ENCODE data around the gene ZKSCAN4. TPM values are rescaled to one million over a fixed set of nuclear protein-coding genes. Genes with fewer than 3 reads are reported as not detected.
A peak's percentile ranks its signal among the peaks of the same experiment; 100 is the strongest.

The ZKSCAN4 gene
- total and polyA plus RNA-seq, 3 donors from 2014 or later = 7.2 to 23.2 (median 8.8) TPM

GRCh38 chr6:28282926-28283325 is 30.9 kb upstream of the ZKSCAN4 start:
- WGBS, 2 donors = 90 to 95% methylated on average over 2 of the region's 2 CpGs
- Histone ChIP-seq H3K4me3 (no peak overlapping the region), H3K27ac (no peak overlapping the region), H3K4me1 (no peaks in the 10 kb centered on the region), H3K36me3 (ENCODE audit: low read depth, missing control alignments) (no peaks in the 10 kb centered on the region), H3K27me3 (no peaks in the 10 kb centered on the region), H3K9me3 (no peaks in the 10 kb centered on the region)
- intact Hi-C loops (cut with DNase I; ENCODE audit: low total_unique reads) = no loop called here
- TF ChIP-seq POLR2A (IDR thresholded peaks at IDR 0.05) (no peak), CTCF (IDR thresholded peaks at IDR 0.05) (no peak)
- DNase-seq = no peak

DNA sequence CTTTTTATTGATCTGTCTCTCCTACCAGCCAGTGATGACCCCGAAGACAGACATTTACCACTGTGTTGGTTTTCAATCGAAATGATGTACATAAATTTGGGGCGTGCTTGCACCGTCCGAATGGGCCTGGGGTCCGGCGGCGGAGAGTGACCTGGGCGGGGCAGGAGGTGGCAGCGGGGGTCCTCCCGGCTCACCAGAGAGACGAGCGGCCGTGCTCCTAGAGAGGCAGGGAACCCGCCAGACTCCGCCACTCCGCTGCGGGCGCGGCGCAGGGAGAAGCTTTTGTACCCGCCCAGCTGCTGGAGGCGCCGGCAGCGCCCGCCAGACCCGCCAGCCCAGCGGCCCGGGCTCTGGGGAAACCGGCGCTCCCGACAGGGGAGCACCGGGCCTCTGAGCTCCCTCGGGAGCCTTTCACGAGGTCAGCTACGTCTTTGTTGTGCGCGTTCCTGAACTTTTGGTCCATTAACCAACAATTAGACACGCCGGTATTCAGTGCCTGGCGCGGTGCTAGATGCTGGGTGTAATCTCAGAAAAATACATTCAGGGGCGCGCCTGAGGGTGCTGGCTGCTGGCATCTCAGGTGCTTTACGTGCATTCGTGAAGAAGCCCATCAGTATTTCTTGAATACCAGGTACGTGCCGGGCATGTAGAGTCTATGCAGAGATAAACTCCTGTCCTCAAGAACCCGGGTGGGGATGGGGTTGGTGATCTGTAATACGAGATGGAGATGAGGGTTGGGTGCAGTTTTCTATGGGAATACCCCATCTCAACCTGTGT is 29.4 kb upstream of the ZKSCAN4 start, which contains the start of gene PGBD1:
TSS of gene PGBD1 (plus strand) at position 285 of the 777 bp plus-strand sequence. CDS start 2,242 bp downstream, outside the sequence.
- no peak for TF ChIP-seq POLR2A (IDR thresholded peaks at IDR 0.05)
- TF ChIP-seq CTCF (IDR thresholded peaks at IDR 0.05) = no peak
- peak within 1 kb of the TSS in 1 of 2 donors; percentile 12 for H3K27ac ChIP-seq
- peak within 1 kb of the TSS; percentile 56 to 74 for H3K4me3 ChIP-seq
- intact Hi-C loops (cut with DNase I; ENCODE audit: low total_unique reads) = no loop called here
- H3K27me3 ChIP-seq = no peaks in the 10 kb centered on the region
- DNase-seq = peak; percentile 79
- no peaks in the 10 kb centered on the region for H3K36me3 ChIP-seq (ENCODE audit: low read depth, missing control alignments)
- no peaks in the 10 kb centered on the region for H3K4me1 ChIP-seq
- no peaks in the 10 kb centered on the region for H3K9me3 ChIP-seq
- WGBS, 2 donors = 0 to 1% methylated on average over 36 to 50 of the region's 50 CpGs

DNA sequence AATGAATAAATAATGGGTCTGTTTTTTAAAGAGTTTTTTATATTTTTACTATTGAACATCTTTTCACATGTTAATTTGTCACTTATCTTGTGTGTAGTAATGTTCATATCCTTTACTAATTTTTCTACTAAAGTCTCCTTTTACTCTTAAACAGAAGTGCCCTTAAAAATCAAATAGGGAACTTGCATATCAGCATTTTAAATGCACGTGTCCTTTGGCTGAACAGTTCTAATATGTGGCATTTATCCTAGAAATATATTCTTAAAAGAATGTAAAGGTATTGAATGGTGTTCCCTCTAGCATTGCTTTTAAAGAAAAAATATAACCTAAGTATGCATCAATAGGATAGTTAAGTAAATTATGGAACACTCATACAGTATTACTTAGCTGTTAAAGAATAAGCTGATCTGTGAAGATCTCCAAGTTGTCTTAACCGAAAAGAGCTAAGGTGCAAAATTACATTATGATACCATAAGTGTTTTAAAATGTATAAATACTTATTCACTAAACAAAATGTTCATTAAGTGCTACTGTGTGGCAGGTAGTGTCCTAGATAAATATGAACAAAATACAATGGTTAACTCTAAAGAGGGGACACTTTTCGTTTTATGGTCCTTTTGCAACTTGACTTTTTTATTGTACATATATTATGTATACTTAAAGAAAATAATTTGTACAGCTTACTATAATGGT is 28.7 kb upstream of the ZKSCAN4 start:
- 29 to 34% methylated on average over 3 of the region's 3 CpGs for WGBS, 2 donors
- DNase-seq = no peak
- H3K9me3 ChIP-seq = no peaks in the 10 kb centered on the region
- TF ChIP-seq POLR2A (IDR thresholded peaks at IDR 0.05) (no peak), CTCF (IDR thresholded peaks at IDR 0.05) (no peak)
- no peaks in the 10 kb centered on the region for H3K36me3 ChIP-seq (ENCODE audit: low read depth, missing control alignments)
- H3K4me1 ChIP-seq = no peaks in the 10 kb centered on the region
- H3K27me3 ChIP-seq = no peaks in the 10 kb centered on the region
- H3K4me3 ChIP-seq = peak overlapping the region; percentile 56 to 74
- intact Hi-C loops (cut with DNase I; ENCODE audit: low total_unique reads) = no loop called here
- no peak overlapping the region for H3K27ac ChIP-seq

GRCh38 chr6:28277746-28278145 is 25.7 kb upstream of the ZKSCAN4 start:
- WGBS, 2 donors = 71 to 77% methylated on average over 3 of the region's 3 CpGs
- TF ChIP-seq POLR2A (IDR thresholded peaks at IDR 0.05) = no peak
- no peak for TF ChIP-seq CTCF (IDR thresholded peaks at IDR 0.05)
- DNase-seq = no peak
- Histone ChIP-seq H3K4me1 (no peaks in the 10 kb centered on the region), H3K27ac (no peak overlapping the region), H3K4me3 (no peak overlapping the region), H3K27me3 (no peaks in the 10 kb centered on the region), H3K9me3 (no peaks in the 10 kb centered on the region), H3K36me3 (ENCODE audit: low read depth, missing control alignments) (no peaks in the 10 kb centered on the region)
- intact Hi-C loops (cut with DNase I; ENCODE audit: low total_unique reads) = no loop called here
